KOPT-K1 (cell line): ENCODE data around the gene SCIMP.

Experiments used
- H3K27ac ChIP-seq: fragments of 200-600 bp; sonication (generic); 2 replicates; pipeline ENCODE4 v1.5.1; 2016; ENCODE audit warnings: antibody characterized with exemption, mild to moderate bottlenecking, low read depth, low read length; ENCODE audit not compliant: poor library complexity, severe bottlenecking
- H3K36me3 ChIP-seq: fragments of 200-600 bp; sonication (generic); 2 replicates; pipeline ENCODE4 v1.5.1; 2017; ENCODE audit warnings: antibody characterized with exemption, mild to moderate bottlenecking, low read length, moderate library complexity; ENCODE audit not compliant: insufficient read depth
- H3K9me3 ChIP-seq: fragments of 200-600 bp; sonication (generic); 2 replicates; pipeline ENCODE4 v1.5.1; 2017; ENCODE audit warnings: antibody characterized with exemption, low read length, mild to moderate bottlenecking; ENCODE audit not compliant: insufficient read depth, poor library complexity, severe bottlenecking

SCIMP gene

DNA sequence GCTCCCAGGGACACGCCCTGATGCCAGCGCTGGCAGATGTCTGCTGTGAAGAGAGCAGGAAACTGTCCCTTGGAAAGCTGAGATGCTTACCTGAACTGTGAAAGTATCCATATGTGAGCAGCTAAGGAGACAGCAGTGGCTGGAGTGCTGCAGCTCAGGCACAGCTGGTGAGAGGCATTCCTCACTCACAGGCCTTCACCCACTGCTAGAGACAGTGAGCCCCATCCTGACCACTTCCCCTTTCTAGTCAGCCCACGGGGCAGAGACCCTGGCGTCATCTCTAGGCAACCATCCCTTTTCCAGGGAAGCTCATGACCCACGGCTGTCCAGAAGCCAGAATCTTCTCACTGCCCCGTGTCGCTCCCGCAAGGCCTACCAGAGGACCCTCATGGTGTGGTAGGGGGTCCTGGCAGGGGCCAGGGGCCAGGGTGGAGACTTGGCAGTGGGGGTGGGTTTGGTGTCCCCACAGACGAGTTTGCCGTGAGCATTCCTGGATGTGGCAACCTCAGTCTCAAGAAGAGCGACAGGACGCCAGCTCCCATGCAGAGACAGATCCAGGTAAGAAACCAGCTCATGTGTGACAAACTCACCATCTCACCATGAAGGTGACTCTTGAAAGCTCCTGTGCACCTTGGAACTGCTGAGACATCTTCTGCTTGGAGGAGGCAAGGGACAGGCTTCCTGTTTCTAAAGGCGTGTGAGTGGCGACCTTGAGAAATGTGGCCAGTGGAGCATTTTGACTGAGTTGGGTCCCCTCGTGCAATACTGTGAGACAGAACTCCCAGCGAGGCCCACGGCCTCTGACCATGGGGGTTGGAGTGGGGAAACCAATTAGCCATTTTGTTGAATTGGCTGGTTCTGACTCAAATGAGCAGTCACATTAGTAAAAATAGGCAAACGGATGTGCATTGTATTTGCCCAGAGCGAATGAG is at the start of gene SCIMP:
Gene SCIMP (minus strand): TSS at position 216 of the 932 bp plus-strand sequence. CDS start 105 bp downstream, at position 111.
- H3K9me3 ChIP-seq = no peaks in the 10 kb centered on the region
- no peaks in the 10 kb centered on the region for H3K36me3 ChIP-seq
- H3K27ac ChIP-seq = no peak within 1 kb of the TSS

DNA sequence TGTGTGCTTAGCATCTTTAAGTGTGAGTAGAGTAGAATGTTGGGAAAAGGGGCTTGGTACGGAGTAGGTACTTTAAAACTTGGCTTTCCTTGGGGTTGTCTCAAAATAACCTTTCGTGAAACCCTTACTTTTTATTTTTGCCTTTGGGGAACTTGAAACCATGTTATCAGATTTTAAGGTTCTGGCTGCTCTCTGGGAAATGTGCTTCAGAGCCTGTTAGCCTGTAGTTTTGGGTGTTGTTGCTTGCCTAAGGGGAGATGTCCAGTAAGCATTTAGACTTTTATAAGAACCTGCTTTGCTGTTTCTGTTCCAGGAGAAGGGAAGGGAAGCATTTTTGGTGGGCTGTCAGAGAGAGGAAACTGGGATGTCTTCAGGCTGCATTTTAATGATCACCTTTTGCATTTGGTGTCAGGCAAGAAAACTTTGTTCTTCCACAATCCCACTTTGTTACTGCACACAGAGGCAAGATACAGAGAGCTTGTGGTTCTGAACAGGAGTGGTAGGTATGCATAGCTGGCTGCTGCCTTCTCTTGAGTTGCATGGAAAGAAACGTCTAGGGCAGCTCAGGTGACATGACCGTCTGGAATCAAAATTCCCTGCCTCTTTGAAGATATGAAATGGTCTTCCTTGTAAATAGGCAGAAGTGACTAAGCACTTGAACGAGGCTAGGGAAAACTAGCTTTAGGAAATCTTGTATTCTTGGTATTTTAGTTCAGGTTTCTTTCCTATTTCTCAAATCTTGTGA is 49.1 kb upstream of the SCIMP start:
- Histone ChIP-seq H3K36me3 (peaks cover 7% of the 10 kb centered on the region), H3K9me3 (no peaks in the 10 kb centered on the region), H3K27ac (peak overlapping the region; percentile 70)

DNA sequence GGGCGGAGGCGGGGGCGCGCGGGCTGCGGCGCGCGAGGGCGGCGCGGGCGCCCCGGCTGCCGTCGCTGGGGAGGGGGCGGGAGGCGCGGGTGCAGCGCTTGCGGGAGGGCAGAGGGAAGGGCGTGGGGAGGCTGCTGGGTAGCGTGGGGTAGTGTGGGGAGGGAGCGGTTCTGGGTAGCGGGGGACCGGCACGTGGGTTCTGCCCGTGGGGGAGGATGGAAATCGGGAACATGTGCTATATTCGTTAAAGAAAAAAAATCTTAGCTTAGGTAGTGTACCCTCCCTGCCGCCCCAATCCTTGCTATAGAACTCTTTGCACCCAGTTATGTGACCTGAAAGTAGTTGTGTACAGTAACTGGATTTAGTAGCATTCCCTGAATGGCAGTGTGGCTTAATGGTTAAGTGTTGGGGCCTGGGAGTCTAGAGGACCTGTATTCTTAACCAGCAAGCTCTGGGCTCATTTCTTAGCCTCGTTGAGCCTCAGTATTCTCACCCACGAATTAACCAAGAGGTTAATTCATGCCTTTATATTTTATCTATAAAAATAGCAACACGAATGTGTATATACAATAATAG is 48.1 kb upstream of the SCIMP start:
- Histone ChIP-seq H3K9me3 (no peaks in the 10 kb centered on the region), H3K27ac (peak overlapping the region; percentile 70), H3K36me3 (peaks cover 7% of the 10 kb centered on the region)

GRCh38 chr17:5281814-5282641 is 47.4 kb upstream of the SCIMP start, which contains the start of gene RABEP1:
Gene RABEP1, plus strand, starts transcription at chr17:5282284. Its CDS starts 203 bp downstream, at chr17:5282487.
- Histone ChIP-seq H3K36me3 (peaks cover 7% of the 10 kb centered on the region), H3K9me3 (no peaks in the 10 kb centered on the region), H3K27ac (peak within 1 kb of the TSS; percentile 70)

DNA sequence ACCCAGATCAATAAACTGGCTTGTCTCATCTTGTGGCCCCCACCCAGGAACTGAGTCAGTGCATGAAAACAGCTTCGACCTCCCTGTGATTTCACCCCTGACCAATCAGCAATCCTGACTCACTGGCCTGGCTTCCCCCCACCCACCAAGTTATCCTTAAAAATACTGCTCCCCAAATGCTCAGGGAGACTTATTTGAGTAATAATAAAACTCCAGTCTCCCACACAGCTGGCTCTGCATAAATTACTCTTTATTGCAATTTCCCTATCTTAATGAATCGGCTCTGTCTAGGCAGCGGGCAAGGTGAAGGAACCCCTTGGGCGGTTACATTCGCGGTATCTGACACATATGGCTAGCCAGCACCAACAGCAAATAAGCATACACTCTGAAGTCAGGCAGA is 37.7 kb upstream of the SCIMP start:
- no peaks in the 10 kb centered on the region for H3K36me3 ChIP-seq
- no peak overlapping the region for H3K27ac ChIP-seq
- H3K9me3 ChIP-seq = no peaks in the 10 kb centered on the region

GRCh38 chr17:5269241-5269960 is 34.7 kb upstream of the SCIMP start:
- no peaks in the 10 kb centered on the region for H3K9me3 ChIP-seq
- no peak overlapping the region for H3K27ac ChIP-seq
- no peaks in the 10 kb centered on the region for H3K36me3 ChIP-seq

GRCh38 chr17:5264893-5265292 is 30.2 kb upstream of the SCIMP start:
- Histone ChIP-seq H3K27ac (peak overlapping the region; percentile 54), H3K36me3 (no peaks in the 10 kb centered on the region), H3K9me3 (no peaks in the 10 kb centered on the region)

DNA sequence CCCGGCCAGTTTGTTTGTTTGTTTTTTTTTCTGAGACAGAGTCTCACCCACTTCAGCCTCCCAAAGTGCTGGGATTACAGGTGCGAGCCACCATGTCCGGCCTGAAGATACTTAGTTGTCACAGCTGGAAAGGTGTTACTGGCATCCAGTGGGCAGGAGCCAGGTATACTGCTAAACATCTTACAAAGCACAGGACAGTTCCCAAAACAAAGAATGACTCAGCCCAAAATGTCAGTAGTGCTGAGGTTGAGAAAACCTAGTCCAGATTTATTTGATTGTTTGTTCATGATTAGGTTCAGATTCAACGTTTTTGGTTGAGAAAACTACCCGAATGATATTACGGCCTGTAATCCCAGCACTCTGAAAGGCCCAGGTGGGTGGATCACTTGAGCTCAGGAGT is 28.8 kb upstream of the SCIMP start:
- Histone ChIP-seq H3K36me3 (no peaks in the 10 kb centered on the region), H3K9me3 (no peaks in the 10 kb centered on the region), H3K27ac (no peak overlapping the region)

DNA sequence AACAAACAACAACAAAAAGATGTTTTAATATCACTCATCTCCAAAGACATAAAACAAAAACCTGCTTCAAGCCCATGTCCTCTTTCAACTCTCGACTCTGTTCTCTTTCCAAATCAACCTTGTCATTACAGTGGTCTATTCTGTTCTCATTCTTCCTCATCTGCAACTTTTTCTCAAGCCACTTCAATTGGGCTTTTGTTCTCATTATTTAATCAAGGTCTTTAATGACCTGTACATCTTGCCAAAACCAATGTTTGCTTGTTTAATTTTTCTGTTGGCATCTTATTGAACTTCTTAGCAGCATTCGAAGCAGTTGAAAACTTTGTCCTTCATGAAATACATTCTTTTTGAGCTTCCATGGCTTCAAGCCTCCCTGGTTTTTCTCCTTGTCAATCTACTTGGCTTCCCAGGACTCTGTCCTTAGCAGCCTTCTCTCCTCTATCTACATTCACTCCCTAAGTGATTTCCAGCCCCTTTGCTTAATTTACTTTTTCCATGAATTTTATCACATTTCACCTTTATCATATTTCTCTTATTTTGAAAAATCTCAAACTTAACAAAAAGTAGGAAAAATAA is 27.8 kb upstream of the SCIMP start:
- no peak overlapping the region for H3K27ac ChIP-seq
- H3K36me3 ChIP-seq = no peaks in the 10 kb centered on the region

GRCh38 chr17:5260542-5260941 is 25.9 kb upstream of the SCIMP start:
- H3K36me3 ChIP-seq = no peaks in the 10 kb centered on the region
- no peak overlapping the region for H3K27ac ChIP-seq

More for the DNA sequence above, 27.8 kb upstream of the SCIMP start:
- no peaks in the 10 kb centered on the region for H3K9me3 ChIP-seq

DNA sequence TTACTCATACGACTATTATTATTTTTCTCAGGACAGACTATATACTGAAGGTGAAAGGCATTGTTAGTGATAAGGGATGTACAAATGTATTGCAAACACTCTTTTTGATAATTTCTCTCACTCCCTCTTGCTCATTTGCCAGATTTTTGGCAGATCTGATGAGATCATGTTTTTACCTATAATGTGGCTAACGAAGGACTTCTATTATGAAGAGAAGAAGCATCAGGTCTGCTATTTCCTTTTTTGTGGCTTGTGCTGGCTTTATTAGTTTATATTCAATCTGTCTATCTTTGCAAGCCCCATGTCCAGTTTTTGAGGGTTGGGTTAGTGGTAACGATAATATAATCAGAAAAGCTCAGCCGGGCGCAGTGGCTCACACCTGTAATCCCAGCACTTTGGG is 22.5 kb upstream of the SCIMP start:
- no peak overlapping the region for H3K27ac ChIP-seq
- no peaks in the 10 kb centered on the region for H3K9me3 ChIP-seq
- H3K36me3 ChIP-seq = no peaks in the 10 kb centered on the region

More at GRCh38 chr17:5260542-5260941, 25.9 kb upstream of the SCIMP start:
- no peaks in the 10 kb centered on the region for H3K9me3 ChIP-seq

- Histone ChIP-seq H3K36me3 (no peaks in the 10 kb centered on the region), H3K9me3 (no peaks in the 10 kb centered on the region), H3K27ac (peak overlapping the region; percentile 43)
Measured at GRCh38 chr17:5254903-5255521, 20.4 kb upstream of the SCIMP start.

DNA sequence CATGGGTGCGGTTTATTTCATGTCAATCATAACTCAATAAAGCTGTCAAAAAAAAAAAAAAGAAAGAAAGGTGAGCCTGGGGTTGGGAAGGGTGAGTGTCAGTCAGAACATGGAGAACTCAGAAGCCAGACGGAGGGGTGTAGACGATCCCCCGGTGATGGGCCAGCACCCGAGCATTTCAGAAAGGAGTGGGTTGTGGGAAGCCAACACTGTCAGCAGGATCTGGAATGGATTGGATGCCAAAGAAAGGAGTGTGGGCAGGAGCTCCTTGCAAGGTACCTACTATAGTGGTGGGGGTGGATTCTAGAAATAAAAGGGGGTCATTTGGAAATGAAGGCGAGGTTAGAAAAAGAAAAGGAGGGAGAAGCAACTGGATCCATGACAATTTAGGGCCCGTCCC is 19.8 kb upstream of the SCIMP start:
- no peaks in the 10 kb centered on the region for H3K9me3 ChIP-seq
- peak overlapping the region; percentile 43 for H3K27ac ChIP-seq
- no peaks in the 10 kb centered on the region for H3K36me3 ChIP-seq
